ENCODE measurements around the gene DYNLL1. TPM values are rescaled to one million over a fixed set of nuclear protein-coding genes. Genes with fewer than 3 reads are reported as not detected.

DYNLL1 gene
- total and polyA plus RNA-seq, 2 experiments from 2014 or later = 340 to 782 TPM

GRCh38 chr12:120532701-120533238 lies 36.9 kb downstream of the DYNLL1 start:
- Histone ChIP-seq H3K9me3 (ENCODE audit: low read depth) (no peaks in the 10 kb centered on the region), H3K4me2 (ENCODE audit: unreplicated experiment) (no peak overlapping the region), H4K20me1 (ENCODE audit: insufficient read depth) (peaks cover 21% of the 10 kb centered on the region), H3K27me3 (replicated peaks; ENCODE audit: insufficient read depth) (no peaks in the 10 kb centered on the region), H3K9ac (no peak overlapping the region), H3K36me3 (ENCODE audit: low read depth) (no peaks in the 10 kb centered on the region), H3K4me3 (no peak overlapping the region), H3K79me2 (ENCODE audit: insufficient read depth) (peaks cover 47% of the 10 kb centered on the region), H3K4me1 (ENCODE audit: insufficient read depth) (peaks cover 23% of the 10 kb centered on the region), H3K9me2 (ENCODE audit: insufficient read depth) (no peaks in the 10 kb centered on the region), H3F3A (ENCODE audit: insufficient read depth) (peaks cover 22% of the 10 kb centered on the region), H2AFZ (no peak overlapping the region), H3K27ac (no peak overlapping the region)
- no peak for DNase-seq
- WGBS, 2 experiments (ENCODE audit: low coverage in 1 of 2, low lambda C conversion rate in 2 of 2, missing lambda C conversion rate in 2 of 2) = 90 to 92% methylated on average over 4 of the region's 4 CpGs
- in situ Hi-C loops (cut with MboI) = no loop called here
- TF ChIP-seq EZH2 (IDR thresholded peaks at IDR 0.05; ENCODE audit: insufficient read depth, poor library complexity, severe bottlenecking) (no peak), EZH2phosphoT487 (IDR thresholded peaks at IDR 0.05; ENCODE audit: insufficient read depth, low read depth) (no peak)

DNA sequence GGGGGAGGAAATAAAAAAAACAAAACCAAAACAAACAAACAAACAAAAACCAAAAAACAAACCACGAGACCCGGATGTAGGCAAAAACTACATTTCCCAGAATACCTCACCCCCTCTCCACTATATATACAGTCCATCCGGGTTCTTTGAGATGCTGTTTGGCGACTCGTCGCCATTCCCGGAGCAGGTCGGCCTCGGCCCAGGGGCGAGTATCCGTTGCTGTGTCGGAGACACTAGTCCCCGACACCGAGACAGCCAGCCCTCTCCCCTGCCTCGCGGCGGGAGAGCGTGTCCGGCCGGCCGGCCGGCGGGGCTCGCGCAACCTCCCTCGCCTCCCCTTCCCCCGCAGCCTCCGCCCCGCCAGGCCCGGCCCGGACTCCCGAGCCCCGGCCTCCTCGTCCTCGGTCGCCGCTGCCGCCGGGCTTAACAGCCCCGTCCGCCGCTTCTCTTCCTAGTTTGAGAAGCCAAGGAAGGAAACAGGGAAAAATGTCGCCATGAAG lies 38.3 kb downstream of the DYNLL1 start, which contains the start of gene RNF10:
RNF10 (plus strand) TSS at position 154 of the 500 bp plus-strand sequence. CDS start 456 bp downstream, outside the sequence.
- peaks cover 51% of the 10 kb centered on the region for H3K79me2 ChIP-seq (ENCODE audit: insufficient read depth)

GRCh38 chr12:120534703-120535655 lies 39.1 kb downstream of the DYNLL1 start:
- in situ Hi-C loops (cut with MboI) = no loop called here
- peak; percentile 90 for DNase-seq
- WGBS, 2 experiments (ENCODE audit: low coverage in 1 of 2, low lambda C conversion rate in 2 of 2, missing lambda C conversion rate in 2 of 2) = 0 to 2% methylated on average over 49 to 51 of the region's 52 CpGs
- Histone ChIP-seq H3F3A (ENCODE audit: insufficient read depth) (peaks cover 39% of the 10 kb centered on the region), H3K79me2 (ENCODE audit: insufficient read depth) (peaks cover 58% of the 10 kb centered on the region), H3K27ac (peak overlapping the region; percentile 39), H3K4me2 (ENCODE audit: unreplicated experiment) (peak overlapping the region; percentile 99), H3K4me1 (ENCODE audit: insufficient read depth) (peaks cover 45% of the 10 kb centered on the region), H4K20me1 (ENCODE audit: insufficient read depth) (peaks cover 40% of the 10 kb centered on the region), H3K9ac (peak overlapping the region; percentile 91), H3K36me3 (ENCODE audit: low read depth) (no peaks in the 10 kb centered on the region), H3K9me3 (ENCODE audit: low read depth) (no peaks in the 10 kb centered on the region), H3K9me2 (ENCODE audit: insufficient read depth) (no peaks in the 10 kb centered on the region), H3K27me3 (replicated peaks; ENCODE audit: insufficient read depth) (no peaks in the 10 kb centered on the region), H3K4me3 (peak overlapping the region; percentile 89), H2AFZ (peak overlapping the region; percentile 73)
- no peak for TF ChIP-seq EZH2phosphoT487 (IDR thresholded peaks at IDR 0.05; ENCODE audit: insufficient read depth, low read depth)
- no peak for TF ChIP-seq EZH2 (IDR thresholded peaks at IDR 0.05; ENCODE audit: insufficient read depth, poor library complexity, severe bottlenecking)

More for the DNA sequence above, 38.3 kb downstream of the DYNLL1 start, which contains the start of gene RNF10:
- in situ Hi-C loops (cut with MboI) = no loop called here
- Histone ChIP-seq H3K4me3 (peak within 1 kb of the TSS; percentile 89), H3F3A (ENCODE audit: insufficient read depth) (peaks cover 36% of the 10 kb centered on the region), H3K9me2 (ENCODE audit: insufficient read depth) (no peaks in the 10 kb centered on the region), H3K9me3 (ENCODE audit: low read depth) (no peaks in the 10 kb centered on the region), H3K4me2 (ENCODE audit: unreplicated experiment) (peak within 1 kb of the TSS; percentile 99), H3K27me3 (replicated peaks; ENCODE audit: insufficient read depth) (no peaks in the 10 kb centered on the region), H3K4me1 (ENCODE audit: insufficient read depth) (peaks cover 38% of the 10 kb centered on the region), H4K20me1 (ENCODE audit: insufficient read depth) (peaks cover 36% of the 10 kb centered on the region), H3K36me3 (ENCODE audit: low read depth) (no peaks in the 10 kb centered on the region), H3K27ac (peak within 1 kb of the TSS; percentile 39), H2AFZ (peak within 1 kb of the TSS; percentile 73), H3K9ac (peak within 1 kb of the TSS; percentile 91)
- TF ChIP-seq EZH2 (IDR thresholded peaks at IDR 0.05; ENCODE audit: insufficient read depth, poor library complexity, severe bottlenecking) = no peak
- peak; percentile 89 for DNase-seq
- WGBS, 2 experiments (ENCODE audit: low coverage in 1 of 2, low lambda C conversion rate in 2 of 2, missing lambda C conversion rate in 2 of 2) = 0 to 3% methylated on average over 14 to 43 of the region's 43 CpGs

GRCh38 chr12:120536064-120536791 lies 40.3 kb downstream of the DYNLL1 start:
- Histone ChIP-seq H3K9ac (peak overlapping the region; percentile 91), H2AFZ (no peak overlapping the region), H3K27me3 (replicated peaks; ENCODE audit: insufficient read depth) (no peaks in the 10 kb centered on the region), H3K4me1 (ENCODE audit: insufficient read depth) (peaks cover 49% of the 10 kb centered on the region), H4K20me1 (ENCODE audit: insufficient read depth) (peaks cover 40% of the 10 kb centered on the region), H3K4me2 (ENCODE audit: unreplicated experiment) (peak overlapping the region; percentile 99), H3K36me3 (ENCODE audit: low read depth) (no peaks in the 10 kb centered on the region), H3K27ac (no peak overlapping the region), H3F3A (ENCODE audit: insufficient read depth) (peaks cover 44% of the 10 kb centered on the region), H3K79me2 (ENCODE audit: insufficient read depth) (peaks cover 71% of the 10 kb centered on the region), H3K9me2 (ENCODE audit: insufficient read depth) (no peaks in the 10 kb centered on the region), H3K9me3 (ENCODE audit: low read depth) (no peaks in the 10 kb centered on the region), H3K4me3 (peak overlapping the region; percentile 89)
- TF ChIP-seq EZH2 (IDR thresholded peaks at IDR 0.05; ENCODE audit: insufficient read depth, poor library complexity, severe bottlenecking) (no peak), EZH2phosphoT487 (IDR thresholded peaks at IDR 0.05; ENCODE audit: insufficient read depth, low read depth) (no peak)
- in situ Hi-C loops (cut with MboI) = no loop called here
- WGBS, 2 experiments (ENCODE audit: low coverage in 1 of 2, low lambda C conversion rate in 2 of 2, missing lambda C conversion rate in 2 of 2) = 59 to 65% methylated on average over 13 of the region's 13 CpGs
- no peak for DNase-seq

Measured in GM23248 (cell line).